Vagina (tissue), 2 donors: Measurements from ENCODE around the gene GAREM1. TPM values are rescaled to one million over a fixed set of nuclear protein-coding genes. Genes with fewer than 3 reads are reported as not detected.

ENCODE experiments used
- DNase-seq, 2 donors: peaks; one replicate each; pipeline ENCODE4 v3.0.0-alpha.2; 2017; ENCODE audit errors: extremely low spot score in 2 of 2
- H3K27ac ChIP-seq: fragments of 200-600 bp; sonication (generic); one replicate; pipeline ENCODE4 v1.5.1; 2019
- H3K27me3 ChIP-seq: fragments of 200-600 bp; sonication (generic); one replicate; pipeline ENCODE4 v1.5.1; 2019
- H3K36me3 ChIP-seq, 2 donors: fragments of 200-600 bp; sonication (generic); one replicate each; pipeline ENCODE4 v1.5.1; 2017 to 2019
- H3K4me1 ChIP-seq: fragments of 200-600 bp; sonication (generic); one replicate; pipeline ENCODE4 v1.5.1; 2019
- H3K4me3 ChIP-seq, 2 donors: fragments of 200-600 bp; sonication (generic); 1 replicate in 1 of 2; 2 replicates in 1 of 2; pipeline ENCODE4 v1.5.1; 2016 to 2019
- H3K9me3 ChIP-seq: fragments of 200-600 bp; sonication (generic); one replicate; pipeline ENCODE4 v1.5.1; 2019
- POLR2A ChIP-seq, 2 donors: fragments of 450-650 bp; IDR thresholded peaks; one replicate each; pipeline ENCODE4 v1.6.1; 2017; ENCODE audit warnings: antibody characterized with exemption in 2 of 2, mild to moderate bottlenecking in 2 of 2, moderate library complexity in 2 of 2
- POLR2AphosphoS5 ChIP-seq, 2 donors: sonication (generic); formaldehyde crosslinking; IDR thresholded peaks; one replicate each; pipeline ENCODE4 v1.9.0; 2017; ENCODE audit warnings: antibody characterized with exemption in 2 of 2, mild to moderate bottlenecking in 2 of 2, low read depth in 1 of 2; ENCODE audit not compliant: insufficient read depth in 1 of 2
- intact Hi-C: fragments of 100-400 bp; cut with DNase I; formaldehyde crosslinking; loops from one replicate; pipeline ENCODE4 v1.15.1; 2023
- total RNA-seq: library from RNA; depleted of rRNA; stranded (reverse); fragments of >200 nt; gene quantifications from one replicate; pipeline ENCODE4 v1.2.3, GENCODE V29; 2016
- TF ChIP-seq, protein P1 (sequence below), 3 experiments: fragments of 450-650 bp in 2 of 3; fragments of 200-600 bp in 1 of 3; sonication (generic) in 1 of 3; IDR thresholded peaks; one replicate each; pipeline ENCODE4 v1.5.1; 2017 to 2019; ENCODE audit warnings: antibody characterized with exemption in 3 of 3, mild to moderate bottlenecking in 2 of 3, moderate library complexity in 2 of 3

Gene GAREM1
- total RNA-seq, 1 donor from 2014 or later = 15.7 TPM

DNA sequence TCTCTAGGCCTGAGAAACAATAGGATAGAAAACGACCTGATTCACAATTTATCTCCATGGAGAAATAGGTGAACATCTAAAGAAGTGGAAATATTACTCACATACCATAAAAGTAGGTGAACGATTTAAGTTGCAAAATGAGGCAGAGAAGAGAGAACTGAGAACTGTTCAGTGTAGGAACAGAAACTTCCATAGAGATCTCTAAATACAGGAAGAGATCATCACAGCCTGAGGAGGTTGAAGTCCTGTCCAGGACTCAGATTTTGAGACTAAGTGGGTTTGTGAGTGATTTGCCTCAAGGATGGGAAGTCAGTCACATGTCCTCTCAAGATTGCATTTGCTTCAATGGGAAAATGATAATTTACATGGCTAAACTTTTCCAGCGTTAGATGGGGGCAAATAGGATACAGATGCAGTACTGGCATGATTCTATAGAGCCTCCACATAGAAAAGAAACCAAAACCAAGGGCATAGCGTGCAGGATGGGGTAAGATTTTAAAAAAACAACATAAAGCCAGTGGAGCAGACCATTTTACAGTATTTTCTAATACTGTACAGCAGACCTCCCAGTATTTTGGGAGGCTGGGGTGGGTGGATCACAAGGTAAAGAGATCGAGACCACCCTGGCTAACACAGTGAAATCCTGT is 212.0 kb downstream of the GAREM1 start:
- DNase-seq = no peak
- intact Hi-C loops = loop anchor here (10.0 kb wide), 1 partner anchor 666 kb away; no protein-coding TSS in a partner anchor
- TF ChIP-seq POLR2AphosphoS5 (IDR thresholded peaks at IDR 0.05; ENCODE audit: insufficient read depth in 1 of 2, low read depth in 1 of 2) (no peak), POLR2A (IDR thresholded peaks at IDR 0.05) (no peak)
- TF ChIP-seq, protein P1, sequence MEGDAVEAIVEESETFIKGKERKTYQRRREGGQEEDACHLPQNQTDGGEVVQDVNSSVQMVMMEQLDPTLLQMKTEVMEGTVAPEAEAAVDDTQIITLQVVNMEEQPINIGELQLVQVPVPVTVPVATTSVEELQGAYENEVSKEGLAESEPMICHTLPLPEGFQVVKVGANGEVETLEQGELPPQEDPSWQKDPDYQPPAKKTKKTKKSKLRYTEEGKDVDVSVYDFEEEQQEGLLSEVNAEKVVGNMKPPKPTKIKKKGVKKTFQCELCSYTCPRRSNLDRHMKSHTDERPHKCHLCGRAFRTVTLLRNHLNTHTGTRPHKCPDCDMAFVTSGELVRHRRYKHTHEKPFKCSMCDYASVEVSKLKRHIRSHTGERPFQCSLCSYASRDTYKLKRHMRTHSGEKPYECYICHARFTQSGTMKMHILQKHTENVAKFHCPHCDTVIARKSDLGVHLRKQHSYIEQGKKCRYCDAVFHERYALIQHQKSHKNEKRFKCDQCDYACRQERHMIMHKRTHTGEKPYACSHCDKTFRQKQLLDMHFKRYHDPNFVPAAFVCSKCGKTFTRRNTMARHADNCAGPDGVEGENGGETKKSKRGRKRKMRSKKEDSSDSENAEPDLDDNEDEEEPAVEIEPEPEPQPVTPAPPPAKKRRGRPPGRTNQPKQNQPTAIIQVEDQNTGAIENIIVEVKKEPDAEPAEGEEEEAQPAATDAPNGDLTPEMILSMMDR (IDR thresholded peaks at IDR 0.05) = no peak
- Histone ChIP-seq H3K4me1 (no peaks in the 10 kb centered on the region), H3K27me3 (no peaks in the 10 kb centered on the region), H3K36me3 (no peaks in the 10 kb centered on the region), H3K9me3 (no peaks in the 10 kb centered on the region), H3K27ac (no peak overlapping the region), H3K4me3 (no peak overlapping the region)

DNA sequence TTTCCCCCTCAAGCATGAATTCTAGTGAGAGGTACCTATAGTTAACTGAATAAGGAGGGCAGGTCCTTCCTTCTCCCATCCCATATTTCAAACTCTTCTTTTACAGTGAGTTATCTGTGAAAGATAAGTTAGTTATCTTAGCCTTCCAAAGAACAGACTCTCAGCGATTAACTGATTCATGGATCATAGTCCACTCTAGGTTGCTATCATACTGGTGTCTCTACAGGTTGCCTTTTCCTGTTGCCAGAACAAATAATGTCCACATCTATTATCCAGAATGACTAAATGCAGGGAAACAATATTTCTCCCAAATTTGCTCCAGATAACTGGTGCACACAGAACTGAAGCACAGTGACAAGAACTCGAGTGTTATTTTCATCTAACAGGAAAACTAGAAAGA is 212.5 kb downstream of the GAREM1 start:
- DNase-seq = no peak
- no peak overlapping the region for H3K27ac ChIP-seq
- H3K27me3 ChIP-seq = no peaks in the 10 kb centered on the region
- intact Hi-C loops = loop anchor here (10.0 kb wide), 1 partner anchor 667 kb away; no protein-coding TSS in a partner anchor
- H3K9me3 ChIP-seq = no peaks in the 10 kb centered on the region
- no peaks in the 10 kb centered on the region for H3K4me1 ChIP-seq
- no peak overlapping the region for H3K4me3 ChIP-seq
- H3K36me3 ChIP-seq = no peaks in the 10 kb centered on the region
- TF ChIP-seq POLR2A (IDR thresholded peaks at IDR 0.05) (no peak), POLR2AphosphoS5 (IDR thresholded peaks at IDR 0.05; ENCODE audit: insufficient read depth in 1 of 2, low read depth in 1 of 2) (no peak)
- TF ChIP-seq, protein P1 (IDR thresholded peaks at IDR 0.05) = no peak

DNA sequence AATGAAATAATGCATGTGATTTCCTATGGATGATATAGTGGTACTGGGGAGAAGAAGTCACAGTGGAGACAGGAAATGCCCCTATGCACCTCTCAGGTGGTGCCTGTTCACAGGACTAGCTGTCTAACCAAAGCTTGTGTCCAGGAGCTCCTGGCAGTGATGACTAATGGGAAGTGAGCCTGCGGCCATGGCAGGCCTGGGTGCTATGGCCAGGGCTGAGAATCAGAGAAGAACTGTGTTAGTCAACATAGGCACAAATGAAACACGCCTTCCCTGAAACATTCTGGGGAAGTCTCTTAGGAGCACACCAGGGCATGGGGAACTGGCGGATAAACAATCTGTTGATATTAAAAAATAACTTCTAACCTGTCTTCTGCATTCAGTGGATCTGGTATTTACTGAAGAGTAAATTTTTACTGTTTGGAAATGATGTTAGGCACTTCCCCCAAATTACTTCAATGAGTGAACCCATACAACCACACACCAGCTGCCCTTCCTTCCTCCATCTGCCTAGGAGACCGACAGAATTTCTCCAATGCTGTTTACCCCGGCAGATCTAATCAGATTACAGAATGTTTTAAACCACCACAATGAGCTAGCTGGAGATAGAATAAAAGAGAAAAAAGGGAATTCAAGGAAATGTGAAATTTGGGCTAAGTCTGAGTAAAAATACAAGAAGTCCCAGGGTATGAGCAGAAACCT is 213.4 kb downstream of the GAREM1 start:
- H3K36me3 ChIP-seq = no peaks in the 10 kb centered on the region
- DNase-seq = no peak
- H3K4me3 ChIP-seq = no peak overlapping the region
- no peak overlapping the region for H3K27ac ChIP-seq
- intact Hi-C loops = loop anchor here (10.0 kb wide), 1 partner anchor 668 kb away; no protein-coding TSS in a partner anchor
- no peaks in the 10 kb centered on the region for H3K4me1 ChIP-seq
- no peaks in the 10 kb centered on the region for H3K27me3 ChIP-seq
- TF ChIP-seq POLR2AphosphoS5 (IDR thresholded peaks at IDR 0.05; ENCODE audit: insufficient read depth in 1 of 2, low read depth in 1 of 2) (no peak), POLR2A (IDR thresholded peaks at IDR 0.05) (no peak)
- TF ChIP-seq, protein P1 (IDR thresholded peaks at IDR 0.05) = no peak
- H3K9me3 ChIP-seq = no peaks in the 10 kb centered on the region

DNA sequence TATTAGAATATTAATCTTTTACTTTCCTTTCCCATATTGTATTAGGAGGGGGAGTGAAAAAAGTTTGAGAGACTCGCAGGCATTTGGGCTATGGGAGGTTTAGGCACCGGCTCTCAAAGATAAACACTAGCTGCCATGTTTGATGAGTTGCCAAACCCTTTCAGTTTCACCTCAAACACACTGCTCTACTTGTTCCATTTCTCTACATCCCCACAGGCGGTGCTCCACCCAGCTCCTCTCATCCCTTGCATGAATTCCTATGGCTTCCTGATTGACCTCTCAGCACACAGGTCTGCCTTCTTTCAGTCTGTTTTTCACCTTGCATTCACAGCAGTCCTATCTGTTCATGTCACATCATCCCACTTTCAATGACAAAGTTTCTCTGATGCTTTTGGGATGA is 215.1 kb downstream of the GAREM1 start:
- no peak for DNase-seq
- Histone ChIP-seq H3K9me3 (no peaks in the 10 kb centered on the region), H3K27ac (no peak overlapping the region), H3K27me3 (no peaks in the 10 kb centered on the region), H3K36me3 (no peaks in the 10 kb centered on the region), H3K4me1 (no peaks in the 10 kb centered on the region), H3K4me3 (no peak overlapping the region)
- TF ChIP-seq POLR2AphosphoS5 (IDR thresholded peaks at IDR 0.05; ENCODE audit: insufficient read depth in 1 of 2, low read depth in 1 of 2) (no peak), POLR2A (IDR thresholded peaks at IDR 0.05) (no peak)
- TF ChIP-seq, protein P1 (IDR thresholded peaks at IDR 0.05) = no peak
- intact Hi-C loops = loop anchor here (2.0 to 10.0 kb wide), 2 partner anchors 47 to 669 kb away; no protein-coding TSS in a partner anchor
